H1 (cell line): Measurements from ENCODE around the gene TAS2R3. TPM values are rescaled to one million over a fixed set of nuclear protein-coding genes. Genes with fewer than 3 reads are reported as not detected.

Source experiments
- CTCF ChIA-PET: fragments of 300-600 bp; sonication (Branson Sonifier 250); formaldehyde crosslinking; loops from one replicate; lab custom pipeline; 2021; ENCODE audit not compliant: partially characterized antibody; lab: Charles Lee
- POLR2A ChIA-PET: fragments of 300-600 bp; sonication (Branson Sonifier 250); formaldehyde crosslinking; loops from one replicate; lab custom pipeline; 2021; ENCODE audit warnings: inconsistent platforms; ENCODE audit not compliant: partially characterized antibody; lab: Charles Lee
- DNase-seq, 2 experiments: peaks; one replicate each; pipeline versions ENCODE4 v3.0.0 to v3.0.0-alpha.2; 2010 to 2022; ENCODE audit warnings: low spot score in 2 of 2, low read depth in 1 of 2, mixed read lengths in 1 of 2
- FAIRE-seq: peaks from 2 replicates; lab custom pipeline; 2011; peaks lifted over from hg19 to GRCh38; lab: Jason Lieb, UNC
- H2AFZ ChIP-seq: 2 replicates; pipeline ENCODE4 v1.8.1; 2012; ENCODE audit warnings: low read length, inconsistent platforms
- H2AK5ac ChIP-seq: 2 replicates; pipeline ENCODE4 v1.6.1; 2013; ENCODE audit warnings: low read depth, low read length
- H2BK120ac ChIP-seq: replicated peaks from 2 replicates; pipeline ENCODE3; 2013; ENCODE audit warnings: low read depth, low read length, inconsistent platforms
- H2BK12ac ChIP-seq: 2 replicates; pipeline ENCODE4 v1.6.1; 2013; ENCODE audit warnings: low read depth, low read length
- H2BK15ac ChIP-seq: 2 replicates; pipeline ENCODE4 v1.6.1; 2013; ENCODE audit warnings: low read length
- H2BK20ac ChIP-seq: 2 replicates; pipeline ENCODE4 v1.6.1; 2013; ENCODE audit warnings: low read length
- H2BK5ac ChIP-seq: 2 replicates; pipeline ENCODE4 v1.6.1; 2013; ENCODE audit warnings: low read depth, low read length
- H3K14ac ChIP-seq: 2 replicates; pipeline ENCODE4 v1.6.1; 2013; ENCODE audit warnings: inconsistent platforms; ENCODE audit not compliant: insufficient read length
- H3K18ac ChIP-seq: 2 replicates; pipeline ENCODE4 v1.6.1; 2013; ENCODE audit warnings: low read length; ENCODE audit errors: extremely low read depth
- H3K23ac ChIP-seq: 2 replicates; pipeline ENCODE4 v1.6.1; 2013; ENCODE audit warnings: inconsistent platforms; ENCODE audit not compliant: insufficient read length
- H3K23me2 ChIP-seq: 2 replicates; pipeline ENCODE4 v1.6.1; 2013; ENCODE audit warnings: low read depth, low read length
- H3K27ac ChIP-seq: 2 replicates; pipeline ENCODE4 v1.6.1; 2011; ENCODE audit warnings: low read depth, low read length, inconsistent platforms
- H3K27me3 ChIP-seq, 4 experiments: replicated peaks in 1 of 4; 1 replicate in 1 of 4; 2 replicates in 3 of 4; pipeline versions ENCODE4 v1.6.1 to v1.8.1; 2011 to 2013; ENCODE audit warnings: low read length in 3 of 4, mild to moderate bottlenecking in 3 of 4, inconsistent platforms in 2 of 4, mixed read lengths in 2 of 4, moderate library complexity in 1 of 4; ENCODE audit not compliant: control insufficient read depth in 3 of 4, insufficient read depth in 3 of 4; ENCODE audit errors: extremely low read depth in 1 of 4
- H3K36me3 ChIP-seq, 4 experiments: 2 replicates each; pipeline versions ENCODE4 v1.6.1 to v1.8.1; 2011 to 2013; ENCODE audit warnings: mild to moderate bottlenecking in 4 of 4, low read length in 3 of 4, moderate library complexity in 2 of 4, control low read depth in 1 of 4, inconsistent platforms in 1 of 4; ENCODE audit not compliant: insufficient read depth in 4 of 4, control insufficient read depth in 2 of 4
- H3K4ac ChIP-seq: replicated peaks from 2 replicates; pipeline ENCODE3; 2013; ENCODE audit warnings: low read length, low read depth, mixed read lengths, inconsistent platforms; ENCODE audit not compliant: insufficient read length
- H3K4me1 ChIP-seq, 4 experiments: replicated peaks in 1 of 4; 1 replicate in 1 of 4; 2 replicates in 3 of 4; pipeline versions ENCODE4 v1.6.1 to v1.8.1; 2011 to 2013; ENCODE audit warnings: low read length in 3 of 4, inconsistent platforms in 2 of 4, mixed read lengths in 1 of 4; ENCODE audit not compliant: insufficient read depth in 4 of 4, control insufficient read depth in 3 of 4
- H3K4me2 ChIP-seq, 2 experiments: 2 replicates each; pipeline versions ENCODE4 v1.6.1 to v1.8.1; 2011 to 2013; ENCODE audit warnings: low read depth in 2 of 2, low read length in 2 of 2, control low read depth in 1 of 2, inconsistent platforms in 1 of 2, mild to moderate bottlenecking in 1 of 2; ENCODE audit not compliant: insufficient read depth in 1 of 2
- H3K4me3 ChIP-seq, 4 experiments: fragments of 200-600, 300-600 bp in 1 of 4; sonication (generic), shearing (Covaris generic), sonication (Bioruptor Twin) in 1 of 4; 2 replicates each; pipeline versions ENCODE4 v1.5.1 to v1.8.1; 2011 to 2016; ENCODE audit warnings: low read length in 4 of 4, low read depth in 3 of 4, control low read depth in 2 of 4, inconsistent platforms in 2 of 4, mild to moderate bottlenecking in 2 of 4, mixed read lengths in 1 of 4, moderate library complexity in 1 of 4; ENCODE audit not compliant: insufficient read depth in 2 of 4; ENCODE audit errors: extremely low read depth in 1 of 4
- H3K56ac ChIP-seq: replicated peaks from 2 replicates; pipeline ENCODE3; 2013; ENCODE audit warnings: low read depth, mild to moderate bottlenecking, mixed read lengths, low read length, inconsistent platforms; ENCODE audit not compliant: insufficient read length
- H3K79me1 ChIP-seq: 2 replicates; pipeline ENCODE4 v1.6.1; 2013; ENCODE audit warnings: low read depth, low read length, control low read depth
- H3K79me2 ChIP-seq, 2 experiments: 2 replicates each; pipeline versions ENCODE4 v1.6.1 to v1.8.1; 2012 to 2013; ENCODE audit warnings: low read length in 2 of 2, mild to moderate bottlenecking in 2 of 2, inconsistent platforms in 1 of 2; ENCODE audit not compliant: insufficient read depth in 2 of 2, control insufficient read depth in 1 of 2
- H3K9ac ChIP-seq, 4 experiments: replicated peaks in 1 of 4; 1 replicate in 1 of 4; 2 replicates in 3 of 4; pipeline versions ENCODE4 v1.6.1 to v1.8.1; 2011 to 2013; ENCODE audit warnings: low read depth in 3 of 4, low read length in 3 of 4, control low read depth in 2 of 4, mild to moderate bottlenecking in 2 of 4, moderate library complexity in 2 of 4, inconsistent platforms in 1 of 4; ENCODE audit errors: extremely low read depth in 1 of 4
- H3K9me3 ChIP-seq, 2 experiments: 2 replicates each; pipeline versions ENCODE4 v1.6.1 to v1.8.1; 2012 to 2013; ENCODE audit warnings: mild to moderate bottlenecking in 2 of 2, moderate library complexity in 2 of 2, control low read depth in 1 of 2, inconsistent platforms in 1 of 2, low read depth in 1 of 2, low read length in 1 of 2, mixed read lengths in 1 of 2; ENCODE audit not compliant: insufficient read depth in 2 of 2
- H4K20me1 ChIP-seq, 2 experiments: replicated peaks in 1 of 2; 2 replicates each; pipeline versions ENCODE3 to v1.8.1; 2011 to 2013; ENCODE audit warnings: inconsistent platforms in 2 of 2, low read length in 2 of 2, mild to moderate bottlenecking in 1 of 2; ENCODE audit not compliant: insufficient read depth in 2 of 2, control insufficient read depth in 1 of 2
- H4K5ac ChIP-seq: 2 replicates; pipeline ENCODE4 v1.6.1; 2013; ENCODE audit warnings: low read length, low read depth, mixed read lengths, inconsistent platforms; ENCODE audit not compliant: insufficient read length
- H4K8ac ChIP-seq: 2 replicates; pipeline ENCODE4 v1.8.0; 2013; ENCODE audit warnings: mild to moderate bottlenecking, moderate library complexity, low read length, inconsistent platforms; ENCODE audit not compliant: insufficient read depth; ENCODE audit errors: extremely low read depth
- H4K91ac ChIP-seq: replicated peaks from 2 replicates; pipeline ENCODE3; 2013; ENCODE audit warnings: low read length, mixed read lengths, inconsistent platforms; ENCODE audit not compliant: insufficient read length
- ASH2L ChIP-seq: fragments of 200-600, 300-600 bp; sonication (generic); IDR thresholded peaks from one replicate; pipeline ENCODE4 v1.7.1; 2017; ENCODE audit warnings: low read length
- CREB1 ChIP-seq: IDR thresholded peaks from 2 replicates; pipeline ENCODE4 v1.6.1; 2012; ENCODE audit warnings: inconsistent platforms
- EGR1 ChIP-seq: IDR thresholded peaks from 2 replicates; pipeline ENCODE4 v1.6.1; 2011; ENCODE audit warnings: low read depth, low read length, borderline replicate concordance
- GTF2F1 ChIP-seq: IDR thresholded peaks from 2 replicates; pipeline ENCODE4 v1.6.1; 2012; ENCODE audit warnings: low read depth, low read length, improper control_type of control experiment, borderline replicate concordance
- KDM4A ChIP-seq: IDR thresholded peaks from one replicate; pipeline ENCODE4 v1.7.1; 2012; ENCODE audit warnings: low read depth, mild to moderate bottlenecking, moderate library complexity, low read length, inconsistent platforms; ENCODE audit not compliant: severe bottlenecking
- KDM5A ChIP-seq: fragments of 200-600 bp; IDR thresholded peaks from 2 replicates; pipeline ENCODE4 v1.7.1; 2012; ENCODE audit warnings: mild to moderate bottlenecking, low read length, inconsistent platforms, mixed read lengths
- MAFK ChIP-seq: IDR thresholded peaks from 2 replicates; pipeline ENCODE4 v1.6.1; 2012; ENCODE audit warnings: low read depth, mild to moderate bottlenecking, improper control_type of control experiment, low read length
- PHF8 ChIP-seq: fragments of 200-600 bp; sonication (generic); conservative IDR thresholded peaks from 2 replicates; pipeline ENCODE4 v1.7.1; 2012; ENCODE audit warnings: low read depth, mild to moderate bottlenecking, inconsistent platforms, low read length, moderate library complexity
- SRF ChIP-seq: IDR thresholded peaks from 2 replicates; pipeline ENCODE4 v1.6.1; 2011; ENCODE audit warnings: mild to moderate bottlenecking, low read depth, low read length, moderate library complexity
- TAF7 ChIP-seq: optimal IDR thresholded peaks from 2 replicates; pipeline ENCODE3; 2011; ENCODE audit warnings: low read depth, mild to moderate bottlenecking, inconsistent platforms, low read length, moderate library complexity, borderline replicate concordance
- YY1 ChIP-seq: IDR thresholded peaks from 2 replicates; pipeline ENCODE4 v1.6.1; 2011; ENCODE audit warnings: low read depth, mild to moderate bottlenecking, low read length
- ZNF274 ChIP-seq: IDR thresholded peaks from 2 replicates; pipeline ENCODE4 v1.7.0; 2012; ENCODE audit warnings: low read length, borderline replicate concordance; ENCODE audit errors: extremely low read depth
- WGBS, 2 experiments: shearing (Covaris generic) in 1 of 2; methylation state at CpG; one replicate each; pipeline versions ENCODE4 v1.1.6 to v1.1.7; 2013 to 2015; ENCODE audit warnings: low lambda C conversion rate in 2 of 2, mixed read lengths in 2 of 2, inconsistent platforms in 1 of 2, low coverage in 1 of 2, missing lambda C conversion rate in 1 of 2; ENCODE audit not compliant: insufficient replicate concordance in 2 of 2, insufficient coverage in 1 of 2, insufficient read length in 1 of 2; ENCODE audit errors: extremely low coverage in 1 of 2, missing lambda C conversion rate in 1 of 2; 5-methylcytosine and 5-hydroxymethylcytosine counted together
- polyA plus RNA-seq, 7 experiments: library from polyadenylated mRNA; depleted of rRNA in 3 of 7; stranded (reverse) in 5 of 7; unstranded in 2 of 7; fragments of >200 nt in 5 of 7; fragments of 200-250 nt in 2 of 7; gene quantifications; 1 replicate in 5 of 7; 2 replicates in 1 of 7; 4 replicates in 1 of 7; pipeline versions ENCODE4 v1.2.1 to v1.2.3, GENCODE V29; 2011 to 2013; ENCODE audit warnings: missing spikeins in 2 of 7, mixed read lengths in 2 of 7
- total RNA-seq: library from RNA; stranded (reverse); fragmentation: NEBNext Ultra II Directional; extraction: Animal tissue kit (Norgen Biotek cat#: 25700); gene quantifications from 2 replicates; pipeline ENCODE4 v1.2.1, GENCODE V29; 2021

The TAS2R3 gene
- total and polyA plus RNA-seq, 2 of the 8 experiments (the other 6 are each of a cell fraction or from before 2014, with no cell fraction given): 0.48 to 0.99 TPM

GRCh38 chr7:141737836-141738591, 25.9 kb upstream of the TAS2R3 start, which contains the start of gene SSBP1:
TSS of gene SSBP1 (plus strand) at chr7:141738358. CDS start at chr7:141739167, 809 bp downstream.
- Histone ChIP-seq H3K4me1 (peaks cover 0 to 6% (median 2%) of the 10 kb centered on the region in 4 experiments; a peak in 3 of 7 replicates), H3K27me3 (no peaks in the 10 kb centered on the region), H3K36me3 (peaks cover 8 to 36% (median 21%) of the 10 kb centered on the region in 4 experiments; a peak in 7 of 8 replicates), H2BK120ac (no peak within 1 kb of the TSS), H3K9me3 (no peaks in the 10 kb centered on the region), H3K79me1 (peaks cover 4% of the 10 kb centered on the region; the same call in 1 of the 2 replicates), H2AK5ac (no peak within 1 kb of the TSS), H2BK20ac (no peak within 1 kb of the TSS), H3K23me2 (peaks cover 2% of the 10 kb centered on the region; the same call in 1 of the 2 replicates), H3K14ac (no peak within 1 kb of the TSS), H3K79me2 (peaks cover 4 to 39% of the 10 kb centered on the region in 2 experiments), H4K91ac (peak within 1 kb of the TSS; percentile 59), H2BK12ac (peak within 1 kb of the TSS; percentile 84; the same call in 1 of the 2 replicates), H2BK5ac (peak within 1 kb of the TSS; percentile 97), H4K5ac (peak within 1 kb of the TSS; percentile 90), H3K23ac (no peak within 1 kb of the TSS), H3K4me2 (peak within 1 kb of the TSS; percentile 69 to 70), H3K27ac (peak within 1 kb of the TSS; percentile 98), H2BK15ac (no peak within 1 kb of the TSS), H3K9ac (peak within 1 kb of the TSS; percentile 88 to 98 (median 96)), H2AFZ (peak within 1 kb of the TSS; percentile 92), H3K18ac (peak within 1 kb of the TSS; percentile 98), H4K8ac (peak within 1 kb of the TSS; percentile 99), H3K4me3 (peak within 1 kb of the TSS; percentile 70 to 100 (median 98)), H4K20me1 (peaks cover 0 to 2% of the 10 kb centered on the region in 2 experiments), H3K56ac (no peak within 1 kb of the TSS), H3K4ac (no peak within 1 kb of the TSS)
- FAIRE-seq: peak; percentile 75
- ChIA-PET POLR2A (interaction anchor here (0.6 to 3.3 kb wide), 21 partner anchors 9 to 1184 kb away, joined by 3 to 21 read pairs (median 4); no protein-coding TSS in a partner anchor), CTCF (interaction anchor here (0.5 to 2.0 kb wide), 22 partner anchors 9 to 1210 kb away, joined by 3 to 16 read pairs (median 4); partner anchors contain the start of genes DENND11, TAS2R3 and WEE2)
- DNase-seq: peak; percentile 89 to 90
- WGBS, 2 experiments: 11% methylated on average over 28 of the region's 46 CpGs; no CpG with 5 or more reads in 1 of the 2 experiments
- TF ChIP-seq MAFK: no peak
- no peak for TF ChIP-seq ZNF274
- peak; percentile 79 for TF ChIP-seq YY1
- no peak for TF ChIP-seq GTF2F1
- TF ChIP-seq TAF7: peak; percentile 58
- TF ChIP-seq KDM4A: peak; percentile 68
- peak; percentile 94 for TF ChIP-seq CREB1
- peak; percentile 77; the same call in 1 of the 2 replicates for TF ChIP-seq SRF
- TF ChIP-seq EGR1: peak; percentile 95
- TF ChIP-seq KDM5A: peak; percentile 87
- TF ChIP-seq PHF8: peak; percentile 99
- peak; percentile 100 for TF ChIP-seq ASH2L
